Ectodermal cell (in vitro differentiated cells): ENCODE results near the gene MAP2K7.
A peak's percentile ranks its signal among the peaks of the same experiment; 100 is the strongest.
"Not testable (repeated sequence)": the region's sequence is repeated elsewhere in the genome, so short reads cannot be mapped to it uniquely, and the experiment has no call there.

Experiments
- H3K27ac ChIP-seq: 2 replicates; pipeline ENCODE4 v1.7.0; 2013; ENCODE audit warnings: mild to moderate bottlenecking, low read depth, low read length; ENCODE audit not compliant: insufficient read depth, poor library complexity, severe bottlenecking
- H3K27me3 ChIP-seq: 2 replicates; pipeline ENCODE4 v1.7.0; 2013; ENCODE audit warnings: mild to moderate bottlenecking, low read length; ENCODE audit not compliant: insufficient read depth, control insufficient read depth, poor library complexity, severe bottlenecking
- H3K36me3 ChIP-seq: one replicate; pipeline ENCODE4 v1.7.0; 2013; ENCODE audit warnings: low read length; ENCODE audit not compliant: control insufficient read depth, insufficient read depth
- H3K4me1 ChIP-seq: one replicate; pipeline ENCODE4 v1.7.0; 2013; ENCODE audit warnings: low read length; ENCODE audit not compliant: control insufficient read depth, insufficient read depth
- H3K4me3 ChIP-seq: 2 replicates; pipeline ENCODE4 v1.7.0; 2013; ENCODE audit warnings: low read depth, low read length, control low read depth; ENCODE audit not compliant: insufficient read depth
- H3K9me3 ChIP-seq: 2 replicates; pipeline ENCODE4 v1.7.0; 2013; ENCODE audit warnings: mild to moderate bottlenecking, low read length, moderate library complexity; ENCODE audit not compliant: control insufficient read depth
- WGBS, 2 experiments: methylation state at CpG; one replicate each; pipeline ENCODE4 v1.1.7; 2013; ENCODE audit warnings: missing lambda C conversion rate in 2 of 2; 5-methylcytosine and 5-hydroxymethylcytosine counted together

Gene MAP2K7

DNA sequence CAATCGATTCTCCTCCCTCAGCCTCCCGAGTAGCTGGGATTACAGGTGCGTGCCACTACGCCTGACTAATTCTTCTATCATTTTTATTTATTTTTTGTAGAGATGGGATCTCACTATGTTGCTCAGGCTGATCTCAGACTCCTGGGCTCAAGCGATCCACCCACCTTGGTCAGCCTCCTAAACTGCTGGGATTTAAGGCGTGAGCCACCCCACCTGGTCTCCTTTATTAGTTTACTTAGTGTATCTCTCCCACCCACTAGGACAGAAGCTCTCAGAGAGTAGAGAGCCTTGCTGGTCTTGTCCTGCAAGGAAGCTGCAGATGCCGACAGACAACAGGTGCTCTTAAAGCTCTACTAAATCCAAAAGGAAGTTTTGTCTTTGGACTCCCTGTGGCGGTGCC lies 17.9 kb upstream of the MAP2K7 start:
- no peaks in the 10 kb centered on the region for H3K36me3 ChIP-seq
- 90 to 94% methylated on average over 7 to 8 of the region's 8 CpGs for WGBS, 2 experiments
- no peaks in the 10 kb centered on the region for H3K9me3 ChIP-seq
- H3K4me3 ChIP-seq, result no peak overlapping the region
- no peak overlapping the region for H3K27ac ChIP-seq
- H3K27me3 ChIP-seq, result peaks cover 22% of the 10 kb centered on the region
- H3K4me1 ChIP-seq, result no peaks in the 10 kb centered on the region

DNA sequence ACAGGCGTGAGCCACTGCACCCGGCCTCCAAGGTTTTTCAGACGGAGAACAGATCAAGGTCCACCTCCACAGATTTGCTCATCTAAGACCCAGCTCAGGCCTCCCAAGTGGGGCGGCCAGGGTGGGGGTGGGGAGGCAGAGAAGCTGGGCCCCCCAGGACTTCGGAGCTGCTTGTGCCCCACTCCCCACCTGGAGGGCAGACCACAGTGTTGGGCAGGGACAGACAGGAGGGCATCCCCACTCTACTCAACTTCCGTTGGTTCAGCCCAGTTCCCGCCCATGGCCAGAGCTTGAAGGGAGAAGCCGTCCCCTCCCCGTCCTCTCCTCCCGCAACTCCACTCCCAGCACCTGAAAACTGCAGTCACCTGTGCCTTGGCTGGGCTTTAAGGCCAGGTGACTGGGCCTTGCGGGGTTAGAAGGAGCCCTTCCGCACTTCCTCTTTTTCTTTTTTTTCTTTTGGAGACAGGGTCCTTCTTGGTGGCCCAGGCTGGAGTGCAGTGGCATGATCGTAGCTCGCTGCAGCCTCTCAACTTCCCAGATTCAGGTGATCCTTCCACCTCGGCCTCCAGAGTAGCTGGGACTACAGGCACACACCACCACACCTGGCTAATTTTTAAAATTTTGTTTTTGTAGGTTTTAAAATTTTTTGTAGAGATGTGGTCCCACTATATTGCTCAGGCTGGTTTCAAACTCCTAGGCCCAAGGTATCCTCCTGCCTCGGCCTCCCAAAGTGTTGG lies 16.1 kb upstream of the MAP2K7 start:
- 82 to 83% methylated on average over 16 of the region's 16 CpGs for WGBS, 2 experiments
- no peaks in the 10 kb centered on the region for H3K36me3 ChIP-seq
- no peaks in the 10 kb centered on the region for H3K9me3 ChIP-seq
- peaks cover 22% of the 10 kb centered on the region for H3K27me3 ChIP-seq
- H3K4me3 ChIP-seq, result no peak overlapping the region
- no peak overlapping the region for H3K27ac ChIP-seq
- no peaks in the 10 kb centered on the region for H3K4me1 ChIP-seq

DNA sequence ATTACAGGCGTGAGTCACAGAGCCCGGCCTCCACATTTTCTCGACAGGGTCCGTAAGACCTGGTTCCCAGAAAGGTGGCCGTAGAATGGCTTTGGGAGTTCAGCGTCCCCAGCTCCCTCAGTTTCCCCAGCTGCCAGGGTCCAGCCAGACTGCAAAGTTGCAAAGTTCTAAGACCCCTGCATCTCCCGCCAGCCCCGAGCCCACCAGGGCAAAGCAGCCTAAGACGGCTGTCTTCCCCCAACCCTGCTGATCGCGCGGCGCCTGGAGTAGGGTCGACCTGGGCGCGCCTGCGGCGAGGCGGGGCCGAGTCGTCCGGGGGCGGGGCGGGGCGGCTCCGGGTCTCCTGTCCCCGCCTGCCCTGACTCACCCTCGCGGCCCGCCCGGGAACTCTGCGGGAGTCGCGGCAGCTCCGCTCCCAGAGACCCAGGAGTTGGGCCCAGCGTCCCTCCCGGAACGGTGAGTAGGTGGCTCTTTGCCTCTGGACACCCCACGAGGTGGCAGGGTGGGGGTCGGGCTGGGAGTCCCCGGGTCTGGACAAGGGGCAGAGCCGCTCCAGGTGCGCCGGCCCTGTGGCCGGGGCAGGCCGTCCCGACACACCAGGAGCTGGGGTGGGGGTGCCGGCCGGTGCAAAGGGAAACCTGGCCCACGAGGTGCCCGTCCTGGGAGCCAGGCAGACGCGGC lies 15.4 kb upstream of the MAP2K7 start, which contains the start of gene LRRC8E:
TSS of gene LRRC8E (plus strand) at position 366 of the 681 bp plus-strand sequence. CDS start 7,094 bp downstream, outside the sequence.
- 9 to 10% methylated on average over 53 of the region's 53 CpGs for WGBS, 2 experiments
- H3K9me3 ChIP-seq, result no peaks in the 10 kb centered on the region
- H3K4me3 ChIP-seq, result peak within 1 kb of the TSS; percentile 35
- peaks cover 22% of the 10 kb centered on the region for H3K27me3 ChIP-seq
- no peaks in the 10 kb centered on the region for H3K4me1 ChIP-seq
- no peak within 1 kb of the TSS for H3K27ac ChIP-seq
- H3K36me3 ChIP-seq, result no peaks in the 10 kb centered on the region

DNA sequence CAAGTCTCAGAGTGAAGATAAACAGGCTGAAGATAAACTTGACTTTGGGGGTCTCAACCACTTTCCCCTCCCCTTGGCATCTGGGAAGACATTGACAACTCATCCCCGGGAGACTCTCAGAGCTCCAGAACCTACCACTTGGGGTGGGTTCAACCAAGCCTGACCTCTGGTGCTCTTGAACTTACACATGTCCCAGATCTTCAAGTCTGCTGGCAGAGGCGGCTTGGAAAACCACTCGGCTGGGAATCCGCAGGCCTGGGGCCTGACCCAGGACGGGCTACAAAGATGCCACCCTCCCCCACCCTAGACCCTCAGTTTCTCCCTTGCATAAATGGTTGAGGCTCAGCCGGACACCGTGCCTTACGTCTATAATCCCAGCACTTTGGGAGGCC lies 14.9 kb upstream of the MAP2K7 start:
- Histone ChIP-seq H3K27ac (no peak overlapping the region), H3K4me1 (no peaks in the 10 kb centered on the region), H3K36me3 (no peaks in the 10 kb centered on the region), H3K4me3 (peak overlapping the region; percentile 35), H3K27me3 (peaks cover 22% of the 10 kb centered on the region), H3K9me3 (no peaks in the 10 kb centered on the region)
- WGBS, 2 experiments, result 74 to 82% methylated on average over 8 of the region's 8 CpGs

DNA sequence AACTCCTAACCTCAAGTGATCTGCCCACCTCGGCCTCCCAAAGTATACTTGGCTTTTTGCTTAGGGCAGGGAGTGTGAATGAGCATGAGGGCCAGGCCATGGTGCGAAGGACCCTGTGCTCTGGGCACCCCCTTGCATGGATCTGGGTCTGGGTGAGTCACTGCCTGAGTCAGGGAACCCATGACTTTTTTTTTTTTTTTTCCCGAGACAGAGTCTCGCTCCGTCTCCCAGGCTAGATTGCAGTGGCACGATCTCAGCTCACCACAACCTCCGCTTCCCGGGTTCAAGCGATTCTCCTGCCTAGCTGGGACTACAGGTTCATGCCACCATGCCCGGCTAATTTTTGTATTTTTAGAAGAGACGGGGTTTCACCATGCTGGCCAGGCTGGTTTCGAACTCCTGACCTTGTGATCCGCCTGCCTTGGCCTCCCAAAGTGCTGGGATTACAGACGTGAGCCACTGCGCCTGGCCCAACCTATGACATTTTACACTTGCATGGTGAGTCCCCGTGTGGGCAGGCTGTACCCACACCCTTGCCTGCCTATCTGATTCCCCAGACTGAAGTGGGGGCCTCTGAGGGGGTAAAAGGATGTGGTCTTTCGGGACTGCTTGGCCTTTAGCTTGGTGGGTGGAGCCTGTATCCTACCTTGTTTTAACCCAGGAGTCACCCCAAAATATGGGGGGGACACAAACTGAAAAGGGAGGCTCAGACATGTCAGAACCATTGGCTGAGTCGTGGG lies 10.1 kb upstream of the MAP2K7 start:
- WGBS, 2 experiments, result 89 to 93% methylated on average over 18 of the region's 18 CpGs
- H3K27ac ChIP-seq, result not testable (repeated sequence)

DNA sequence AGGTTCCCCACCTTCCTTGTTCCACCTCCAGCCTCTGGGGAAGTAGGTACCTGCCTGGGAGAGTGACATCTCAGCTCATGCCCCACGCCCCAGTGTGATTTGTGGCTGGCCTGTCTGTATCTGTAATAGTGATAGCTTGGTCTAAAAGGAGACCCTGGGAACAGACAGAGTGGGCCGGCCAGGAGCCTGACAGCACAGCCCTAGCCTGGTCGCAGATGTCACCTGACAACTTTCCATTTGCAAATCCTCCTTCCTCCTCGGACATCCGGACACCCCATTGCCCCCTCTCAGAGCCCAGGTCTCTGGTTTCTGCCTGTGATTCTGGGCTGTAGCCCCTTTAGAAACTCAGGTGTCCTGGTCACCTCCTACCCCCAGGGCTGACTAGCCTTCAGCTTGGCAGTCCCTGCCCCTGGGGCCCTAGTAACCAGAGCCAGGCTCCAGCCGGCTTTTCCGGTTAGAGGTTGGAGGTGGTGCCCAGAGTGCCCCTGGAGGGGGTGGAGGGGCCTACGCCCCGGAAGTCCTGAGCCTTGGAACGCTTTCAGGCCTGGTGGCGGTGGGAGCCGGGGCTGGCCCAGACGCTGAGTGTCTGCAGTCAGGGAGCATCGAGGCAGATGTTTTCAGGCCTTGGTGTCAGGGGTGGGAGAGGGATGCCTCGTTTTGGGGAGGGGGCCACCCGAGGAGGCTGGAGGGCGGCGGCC lies 8.9 kb upstream of the MAP2K7 start:
- 81 to 82% methylated on average over 18 of the region's 18 CpGs for WGBS, 2 experiments
- no peaks in the 10 kb centered on the region for H3K36me3 ChIP-seq
- no peaks in the 10 kb centered on the region for H3K27me3 ChIP-seq
- no peak overlapping the region for H3K4me3 ChIP-seq
- no peak overlapping the region for H3K27ac ChIP-seq
- no peaks in the 10 kb centered on the region for H3K9me3 ChIP-seq
- H3K4me1 ChIP-seq, result no peaks in the 10 kb centered on the region

More for the DNA sequence above, 10.1 kb upstream of the MAP2K7 start:
- H3K9me3 ChIP-seq, H3K4me1 ChIP-seq, H3K4me3 ChIP-seq, H3K27me3 ChIP-seq, H3K36me3 ChIP-seq: not testable (repeated sequence)

DNA sequence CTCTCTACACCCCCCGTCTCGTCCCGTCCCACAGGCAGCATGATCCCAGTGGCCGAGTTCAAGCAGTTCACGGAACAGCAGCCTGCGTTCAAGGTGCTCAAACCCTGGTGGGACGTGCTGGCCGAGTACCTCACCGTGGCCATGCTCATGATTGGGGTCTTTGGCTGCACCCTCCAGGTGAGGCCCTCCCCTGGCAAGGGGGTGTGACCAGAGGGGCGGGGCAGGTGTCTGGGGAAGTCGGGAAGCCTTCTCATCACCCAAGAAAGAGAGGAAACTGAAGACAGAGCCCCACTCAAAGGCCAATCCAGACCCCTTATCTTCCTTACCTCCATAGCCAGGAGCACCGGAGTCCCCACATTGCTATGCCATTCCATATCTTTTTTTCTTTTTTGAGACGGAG lies 8.1 kb upstream of the MAP2K7 start:
- no peaks in the 10 kb centered on the region for H3K9me3 ChIP-seq
- H3K27me3 ChIP-seq, result no peaks in the 10 kb centered on the region
- no peaks in the 10 kb centered on the region for H3K4me1 ChIP-seq
- no peak overlapping the region for H3K4me3 ChIP-seq
- WGBS, 2 experiments, result 92 to 93% methylated on average over 13 of the region's 13 CpGs
- no peaks in the 10 kb centered on the region for H3K36me3 ChIP-seq
- H3K27ac ChIP-seq, result no peak overlapping the region

DNA sequence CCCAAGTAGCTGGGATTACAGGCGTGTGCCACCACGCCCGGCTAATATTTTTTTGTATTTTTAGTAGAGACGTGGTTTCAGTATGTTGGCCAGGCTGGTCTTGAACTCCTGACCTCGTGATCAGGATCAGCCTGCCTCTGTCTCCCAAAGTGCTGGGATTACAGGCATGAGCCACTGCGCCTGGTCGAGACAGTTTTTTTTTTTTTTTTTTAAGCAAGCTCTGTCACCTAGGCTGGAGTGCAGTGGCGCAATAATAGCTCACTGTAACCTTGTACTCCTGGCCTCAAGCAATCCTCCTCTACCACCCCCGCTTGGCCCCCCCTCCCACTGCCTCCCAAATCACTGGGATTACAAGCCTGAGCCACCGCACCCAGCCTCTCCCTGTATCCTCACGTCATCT lies 6.4 kb upstream of the MAP2K7 start:
- no peaks in the 10 kb centered on the region for H3K36me3 ChIP-seq
- H3K4me1 ChIP-seq, result no peaks in the 10 kb centered on the region
- 90 to 93% methylated on average over 11 of the region's 11 CpGs for WGBS, 2 experiments
- H3K4me3 ChIP-seq, result no peak overlapping the region
- H3K27ac ChIP-seq, result no peak overlapping the region
- H3K9me3 ChIP-seq, result no peaks in the 10 kb centered on the region
- no peaks in the 10 kb centered on the region for H3K27me3 ChIP-seq

DNA sequence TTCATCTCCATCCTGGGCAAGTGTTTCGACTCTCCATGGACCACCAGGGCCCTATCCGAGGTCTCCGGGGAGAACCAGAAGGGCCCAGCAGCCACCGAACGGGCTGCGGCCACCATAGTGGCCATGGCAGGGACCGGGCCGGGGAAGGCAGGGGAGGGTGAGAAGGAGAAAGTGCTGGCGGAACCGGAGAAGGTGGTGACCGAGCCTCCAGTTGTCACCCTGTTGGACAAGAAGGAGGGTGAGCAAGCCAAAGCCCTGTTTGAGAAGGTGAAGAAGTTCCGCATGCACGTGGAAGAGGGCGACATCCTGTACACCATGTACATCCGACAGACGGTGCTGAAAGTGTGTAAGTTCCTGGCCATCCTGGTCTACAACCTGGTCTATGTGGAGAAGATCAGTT lies 4.7 kb upstream of the MAP2K7 start:
- H3K9me3 ChIP-seq, result no peaks in the 10 kb centered on the region
- 95 to 96% methylated on average over 16 of the region's 16 CpGs for WGBS, 2 experiments
- no peak overlapping the region for H3K27ac ChIP-seq
- peaks cover 5% of the 10 kb centered on the region for H3K4me1 ChIP-seq
- H3K27me3 ChIP-seq, result no peaks in the 10 kb centered on the region
- no peak overlapping the region for H3K4me3 ChIP-seq
- no peaks in the 10 kb centered on the region for H3K36me3 ChIP-seq
